Neural progenitor cell (in vitro differentiated cells): Measurements from ENCODE around the gene CCR6.

ENCODE experiments used
- EZH2 ChIP-seq: fragments of 200-600 bp; sonication (generic); IDR thresholded peaks from 2 replicates; pipeline ENCODE4 v1.6.1; 2017; ENCODE audit warnings: antibody characterized with exemption, mild to moderate bottlenecking, moderate library complexity
- EZH2phosphoT487 ChIP-seq: fragments of 200-600 bp; sonication (generic); IDR thresholded peaks from 2 replicates; pipeline ENCODE4 v1.6.1; 2017; ENCODE audit warnings: antibody characterized with exemption
- TF ChIP-seq, protein P1 (sequence below): fragments of 200-600 bp; sonication (generic); IDR thresholded peaks from 2 replicates; pipeline ENCODE4 v1.5.1; 2017; ENCODE audit warnings: antibody characterized with exemption, mild to moderate bottlenecking

DNA sequence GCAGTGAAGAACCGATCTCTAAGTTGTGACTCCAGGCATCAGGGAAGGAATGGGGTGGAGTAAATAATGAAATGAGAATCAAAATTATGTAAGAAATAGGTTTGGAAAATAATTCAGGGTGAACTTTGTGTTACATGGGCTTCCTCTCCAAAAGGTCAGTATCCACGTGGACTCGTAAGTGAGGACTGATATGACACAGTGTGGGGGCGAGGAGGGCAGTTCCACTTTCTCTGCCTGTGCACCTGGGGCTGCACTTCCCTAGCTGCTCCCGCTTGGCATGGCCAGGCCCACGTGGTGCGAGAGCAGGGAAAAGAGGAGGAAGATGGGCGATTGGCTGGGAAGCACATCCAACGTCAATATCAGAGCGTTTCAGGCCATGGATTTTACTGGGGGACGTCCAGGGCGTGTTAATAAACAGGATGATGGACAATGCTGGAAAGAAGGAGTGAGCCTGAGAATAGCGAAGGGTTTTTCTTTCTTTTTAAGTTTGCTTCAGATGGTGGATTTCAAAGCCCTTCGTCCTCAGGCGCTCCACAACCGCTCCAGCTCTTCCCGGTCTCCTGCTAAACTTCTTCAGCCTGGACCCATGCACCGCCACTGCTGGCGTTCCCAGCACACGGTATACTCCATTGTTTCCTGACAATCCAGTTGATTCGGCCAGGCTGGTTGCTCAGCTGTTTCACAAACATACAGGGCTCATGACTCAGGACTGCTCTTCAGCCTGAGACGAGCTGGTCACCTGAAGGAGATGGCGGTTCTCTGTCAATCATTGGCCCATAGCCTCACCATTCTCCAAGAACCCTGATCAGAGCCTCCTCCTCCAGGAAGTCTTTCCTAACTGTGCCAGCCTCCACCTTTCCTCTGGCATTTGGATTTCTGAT, 11.8 kb downstream of the CCR6 start:
- TF ChIP-seq, protein P1, sequence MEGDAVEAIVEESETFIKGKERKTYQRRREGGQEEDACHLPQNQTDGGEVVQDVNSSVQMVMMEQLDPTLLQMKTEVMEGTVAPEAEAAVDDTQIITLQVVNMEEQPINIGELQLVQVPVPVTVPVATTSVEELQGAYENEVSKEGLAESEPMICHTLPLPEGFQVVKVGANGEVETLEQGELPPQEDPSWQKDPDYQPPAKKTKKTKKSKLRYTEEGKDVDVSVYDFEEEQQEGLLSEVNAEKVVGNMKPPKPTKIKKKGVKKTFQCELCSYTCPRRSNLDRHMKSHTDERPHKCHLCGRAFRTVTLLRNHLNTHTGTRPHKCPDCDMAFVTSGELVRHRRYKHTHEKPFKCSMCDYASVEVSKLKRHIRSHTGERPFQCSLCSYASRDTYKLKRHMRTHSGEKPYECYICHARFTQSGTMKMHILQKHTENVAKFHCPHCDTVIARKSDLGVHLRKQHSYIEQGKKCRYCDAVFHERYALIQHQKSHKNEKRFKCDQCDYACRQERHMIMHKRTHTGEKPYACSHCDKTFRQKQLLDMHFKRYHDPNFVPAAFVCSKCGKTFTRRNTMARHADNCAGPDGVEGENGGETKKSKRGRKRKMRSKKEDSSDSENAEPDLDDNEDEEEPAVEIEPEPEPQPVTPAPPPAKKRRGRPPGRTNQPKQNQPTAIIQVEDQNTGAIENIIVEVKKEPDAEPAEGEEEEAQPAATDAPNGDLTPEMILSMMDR, result no peak
- TF ChIP-seq EZH2, result no peak
- no peak for TF ChIP-seq EZH2phosphoT487
